Neural cell (in vitro differentiated cells): ENCODE measurements around the gene ERC2.

ENCODE experiments used
- CTCF ChIP-seq: fragments of 450-650 bp; IDR thresholded peaks from 2 replicates; pipeline ENCODE4 v1.5.1; 2014; ENCODE audit warnings: antibody characterized with exemption, mild to moderate bottlenecking, moderate library complexity; ENCODE audit not compliant: poor library complexity, severe bottlenecking
- POLR2AphosphoS5 ChIP-seq: IDR thresholded peaks from 2 replicates; pipeline ENCODE4 v1.6.1; 2012
- TAF1 ChIP-seq: IDR thresholded peaks from 2 replicates; pipeline ENCODE4 v1.6.1; 2012; ENCODE audit warnings: low read depth

GRCh38 chr3:55616803-55617202 lies 851.5 kb downstream of the ERC2 start:
- no peak for TF ChIP-seq TAF1
- TF ChIP-seq CTCF, result no peak
- TF ChIP-seq POLR2AphosphoS5, result no peak
